Stimulated activated CD4-positive, alpha-beta T cell treated with anti-CD3 and anti-CD28 coated beads, Interleukin-12 subunit alpha, Interleukin-12 subunit beta, amount 100 ng/mL, for 48 hours (primary cell): ENCODE results near the gene XPR1.
"Not testable (repeated sequence)": the region's sequence is repeated elsewhere in the genome, so short reads cannot be mapped to it uniquely, and the experiment has no call there.

ENCODE experiments used
- DNase-seq, 3 donors: peaks; one replicate each; pipeline ENCODE4 v3.0.0-alpha.2; 2020; ENCODE audit warnings: low read depth in 2 of 3, low spot score in 1 of 3

The XPR1 gene

GRCh38 chr1:180711260-180711659 lies 79.4 kb downstream of the XPR1 start:
- DNase-seq = not testable (repeated sequence)

GRCh38 chr1:180720753-180721152 lies 88.9 kb downstream of the XPR1 start:
- no peak for DNase-seq

- no peak for DNase-seq
Measured at GRCh38 chr1:180722586-180722985, 90.8 kb downstream of the XPR1 start.

GRCh38 chr1:180724055-180724454 lies 92.2 kb downstream of the XPR1 start:
- DNase-seq = no peak

GRCh38 chr1:180726024-180726423 lies 94.2 kb downstream of the XPR1 start:
- DNase-seq = not testable (repeated sequence)

GRCh38 chr1:180727751-180728150 lies 95.9 kb downstream of the XPR1 start:
- not testable (repeated sequence) for DNase-seq

GRCh38 chr1:180728472-180729106 lies 96.8 kb downstream of the XPR1 start:
- no peak for DNase-seq

- no peak for DNase-seq
Measured at GRCh38 chr1:180731131-180731530, 99.3 kb downstream of the XPR1 start.

- no peak for DNase-seq
Measured at GRCh38 chr1:180732866-180733265, 101.0 kb downstream of the XPR1 start.

GRCh38 chr1:180734366-180734765 lies 102.5 kb downstream of the XPR1 start:
- DNase-seq = no peak

GRCh38 chr1:180742663-180743062 lies 110.8 kb downstream of the XPR1 start:
- DNase-seq = no peak

- DNase-seq = no peak
Measured at GRCh38 chr1:180743868-180744267, 112.0 kb downstream of the XPR1 start.

GRCh38 chr1:180745098-180745497 lies 113.3 kb downstream of the XPR1 start:
- DNase-seq = no peak

- DNase-seq = no peak
Measured at GRCh38 chr1:180751921-180752320, 120.1 kb downstream of the XPR1 start.

- DNase-seq = no peak
Measured at GRCh38 chr1:180754453-180754852, 122.6 kb downstream of the XPR1 start.

- no peak for DNase-seq
Measured at GRCh38 chr1:180757657-180758056, 125.8 kb downstream of the XPR1 start.

GRCh38 chr1:180762796-180763195 lies 131.0 kb downstream of the XPR1 start:
- no peak for DNase-seq

- DNase-seq = no peak
Measured at GRCh38 chr1:180765151-180765550, 133.3 kb downstream of the XPR1 start.

GRCh38 chr1:180769889-180770288 lies 138.1 kb downstream of the XPR1 start:
- DNase-seq = no peak

- DNase-seq = no peak
Measured at GRCh38 chr1:180773210-180773865, 141.5 kb downstream of the XPR1 start.

GRCh38 chr1:180775801-180776200 lies 144.0 kb downstream of the XPR1 start:
- no peak for DNase-seq

- no peak for DNase-seq
Measured at GRCh38 chr1:180777072-180777689, 145.4 kb downstream of the XPR1 start.
